CD4-positive, alpha-beta T cell treated with Interleukin-10 for 1 hour (primary cell): Measurements from ENCODE around the gene EML6.

ENCODE experiments used
- DNase-seq: peaks from one replicate; pipeline ENCODE4 v3.0.0-alpha.2; 2020

Gene EML6

GRCh38 chr2:54891909-54892308 is 168.4 kb downstream of the EML6 start:
- DNase-seq: no peak

GRCh38 chr2:54894467-54894866 is 171.0 kb downstream of the EML6 start:
- DNase-seq: no peak

- DNase-seq: no peak
Measured at GRCh38 chr2:54895730-54896129, 172.3 kb downstream of the EML6 start.

- peak; percentile 46 for DNase-seq
Measured at GRCh38 chr2:54897420-54898310, 174.2 kb downstream of the EML6 start.

- DNase-seq: no peak
Measured at GRCh38 chr2:54898456-54899226, 175.2 kb downstream of the EML6 start.

- peak; percentile 33 for DNase-seq
Measured at GRCh38 chr2:54899576-54900200, 176.2 kb downstream of the EML6 start.

- no peak for DNase-seq
Measured at GRCh38 chr2:54901224-54901986, 177.9 kb downstream of the EML6 start.

- no peak for DNase-seq
Measured at GRCh38 chr2:54902763-54903162, 179.3 kb downstream of the EML6 start.

- peak; percentile 42 for DNase-seq
Measured at GRCh38 chr2:54903736-54904554, 180.5 kb downstream of the EML6 start.

GRCh38 chr2:54904836-54905235 is 181.4 kb downstream of the EML6 start:
- no peak for DNase-seq

GRCh38 chr2:54906716-54907115 is 183.3 kb downstream of the EML6 start:
- DNase-seq: no peak

- DNase-seq: no peak
Measured at GRCh38 chr2:54907663-54908062, 184.2 kb downstream of the EML6 start.

- DNase-seq: no peak
Measured at GRCh38 chr2:54908591-54908990, 185.1 kb downstream of the EML6 start.

- DNase-seq: no peak
Measured at GRCh38 chr2:54909001-54909400, 185.5 kb downstream of the EML6 start.

- DNase-seq: no peak
Measured at GRCh38 chr2:54912305-54912704, 188.8 kb downstream of the EML6 start.

- DNase-seq: no peak
Measured at GRCh38 chr2:54912893-54913292, 189.4 kb downstream of the EML6 start.

- DNase-seq: no peak
Measured at GRCh38 chr2:54914637-54915036, 191.2 kb downstream of the EML6 start.

- DNase-seq: no peak
Measured at GRCh38 chr2:54915101-54915500, 191.6 kb downstream of the EML6 start.

- no peak for DNase-seq
Measured at GRCh38 chr2:54916637-54917036, 193.2 kb downstream of the EML6 start.

- no peak for DNase-seq
Measured at GRCh38 chr2:54918647-54919280, 195.3 kb downstream of the EML6 start.

GRCh38 chr2:54920660-54921059 is 197.2 kb downstream of the EML6 start:
- DNase-seq: no peak
